ENCODE data around the gene ETS1.

Gene ETS1

GRCh38 chr11:128478305-128478704, 109.1 kb downstream of the ETS1 start:
- H3K27ac ChIP-seq (replicated peaks) = no peak overlapping the region
- DNase-seq (ENCODE audit: low read depth in 1 of 2, low spot score in 1 of 2) = no peak
- peaks cover 5% of the 10 kb centered on the region for H3K27me3 ChIP-seq (ENCODE audit: insufficient read depth, poor library complexity, severe bottlenecking)
- H3K4me3 ChIP-seq (replicated peaks; ENCODE audit: insufficient read depth, low read length) = no peak overlapping the region
- no peak for TF ChIP-seq REST (IDR thresholded peaks at IDR 0.05; ENCODE audit: insufficient replicate concordance, low read depth)
- TF ChIP-seq GABPA (IDR thresholded peaks at IDR 0.05; ENCODE audit: low read depth) = no peak
- no peak for TF ChIP-seq CTCF (IDR thresholded peaks at IDR 0.05; ENCODE audit: insufficient read depth, low read length)
- TF ChIP-seq SPI1 (IDR thresholded peaks at IDR 0.05; ENCODE audit: borderline replicate concordance, low read depth) = no peak
- TF ChIP-seq POLR2AphosphoS5 (IDR thresholded peaks at IDR 0.05; ENCODE audit: low read depth) = no peak

- peaks cover 5% of the 10 kb centered on the region for H3K27me3 ChIP-seq (ENCODE audit: insufficient read depth, poor library complexity, severe bottlenecking)
- TF ChIP-seq POLR2AphosphoS5 (IDR thresholded peaks at IDR 0.05; ENCODE audit: low read depth) (no peak), CTCF (IDR thresholded peaks at IDR 0.05; ENCODE audit: insufficient read depth, low read length) (no peak), SPI1 (IDR thresholded peaks at IDR 0.05; ENCODE audit: borderline replicate concordance, low read depth) (no peak), GABPA (IDR thresholded peaks at IDR 0.05; ENCODE audit: low read depth) (no peak), REST (IDR thresholded peaks at IDR 0.05; ENCODE audit: insufficient replicate concordance, low read depth) (no peak)
- no peak overlapping the region for H3K4me3 ChIP-seq (replicated peaks; ENCODE audit: insufficient read depth, low read length)
- no peak for DNase-seq (ENCODE audit: low read depth in 1 of 2, low spot score in 1 of 2)
- H3K27ac ChIP-seq (replicated peaks) = no peak overlapping the region
Measured at GRCh38 chr11:128477811-128478210, 109.5 kb downstream of the ETS1 start.

GRCh38 chr11:128477278-128477677, 110.1 kb downstream of the ETS1 start:
- no peak overlapping the region for H3K27ac ChIP-seq (replicated peaks)
- TF ChIP-seq GABPA (IDR thresholded peaks at IDR 0.05; ENCODE audit: low read depth) (no peak), REST (IDR thresholded peaks at IDR 0.05; ENCODE audit: insufficient replicate concordance, low read depth) (no peak), POLR2AphosphoS5 (IDR thresholded peaks at IDR 0.05; ENCODE audit: low read depth) (no peak), SPI1 (IDR thresholded peaks at IDR 0.05; ENCODE audit: borderline replicate concordance, low read depth) (no peak), CTCF (IDR thresholded peaks at IDR 0.05; ENCODE audit: insufficient read depth, low read length) (no peak)

More at GRCh38 chr11:128477278-128477677, 110.1 kb downstream of the ETS1 start:
- DNase-seq (ENCODE audit: low read depth in 1 of 2, low spot score in 1 of 2) = no peak
- no peak overlapping the region for H3K4me3 ChIP-seq (replicated peaks; ENCODE audit: insufficient read depth, low read length)
- peaks cover 5% of the 10 kb centered on the region for H3K27me3 ChIP-seq (ENCODE audit: insufficient read depth, poor library complexity, severe bottlenecking)

Data from HL-60 (cell line).